T1000 (cell line): ENCODE data around the gene SH3RF2.

Source experiments
- DNase-seq: peaks from one replicate; lab custom pipeline; 2025; ENCODE audit warnings: mixed read lengths; lab: John Stamatoyannopoulos, UW

The SH3RF2 gene

GRCh38 chr5:145922059-145922458 lies 14.3 kb upstream of the SH3RF2 start:
- no peak for DNase-seq

GRCh38 chr5:145923405-145923804 lies 13.0 kb upstream of the SH3RF2 start:
- no peak for DNase-seq

- no peak for DNase-seq
These were observed 11.5 kb upstream of the SH3RF2 start for GRCh38 chr5:145924849-145925248.

GRCh38 chr5:145925353-145925752 lies 11.0 kb upstream of the SH3RF2 start:
- DNase-seq, result no peak

- DNase-seq, result no peak
These were observed 10.6 kb upstream of the SH3RF2 start for GRCh38 chr5:145925803-145926202.

GRCh38 chr5:145931718-145932117 lies 4.7 kb upstream of the SH3RF2 start:
- no peak for DNase-seq

GRCh38 chr5:145934276-145934675 lies 2.1 kb upstream of the SH3RF2 start:
- DNase-seq, result no peak

GRCh38 chr5:145937432-145938250 lies 1.3 kb downstream of the SH3RF2 start:
- no peak for DNase-seq

GRCh38 chr5:145938776-145939539 lies 2.6 kb downstream of the SH3RF2 start:
- DNase-seq, result no peak

GRCh38 chr5:145939540-145940065 lies 3.2 kb downstream of the SH3RF2 start:
- no peak for DNase-seq

- DNase-seq, result no peak
These were observed 4.7 kb downstream of the SH3RF2 start for GRCh38 chr5:145941096-145941447.

- DNase-seq, result peak; percentile 22
These were observed 5.2 kb downstream of the SH3RF2 start for GRCh38 chr5:145941448-145942130.

GRCh38 chr5:145942201-145942600 lies 5.8 kb downstream of the SH3RF2 start:
- DNase-seq, result no peak

GRCh38 chr5:145942749-145943148 lies 6.4 kb downstream of the SH3RF2 start:
- no peak for DNase-seq

- no peak for DNase-seq
These were observed 7.3 kb downstream of the SH3RF2 start for GRCh38 chr5:145943674-145944121.

- no peak for DNase-seq
These were observed 8.0 kb downstream of the SH3RF2 start for GRCh38 chr5:145944328-145944727.

- no peak for DNase-seq
These were observed 9.3 kb downstream of the SH3RF2 start for GRCh38 chr5:145945620-145946111.

GRCh38 chr5:145946112-145946861 lies 9.9 kb downstream of the SH3RF2 start:
- DNase-seq, result peak; percentile 36

- DNase-seq, result no peak
These were observed 11.2 kb downstream of the SH3RF2 start for GRCh38 chr5:145947581-145947980.

GRCh38 chr5:145948047-145948446 lies 11.7 kb downstream of the SH3RF2 start:
- no peak for DNase-seq

- no peak for DNase-seq
These were observed 12.5 kb downstream of the SH3RF2 start for GRCh38 chr5:145948921-145949320.
